GM12878 (cell line): ENCODE measurements around the gene ITPR2. TPM values are rescaled to one million over a fixed set of nuclear protein-coding genes. Genes with fewer than 3 reads are reported as not detected.

ENCODE experiments used
- CBFB ChIP-seq: IDR thresholded peaks from 2 replicates; pipeline ENCODE4 v1.6.1; 2016; ENCODE audit warnings: antibody characterized with exemption, low read depth
- CHD1 ChIP-seq: IDR thresholded peaks from 2 replicates; pipeline ENCODE4 v1.6.1; 2012; ENCODE audit warnings: low read depth, low read length, improper control_type of control experiment
- CREM ChIP-seq: IDR thresholded peaks from 2 replicates; pipeline ENCODE4 v1.6.1; 2014; ENCODE audit warnings: antibody characterized with exemption, low read depth
- MEF2A ChIP-seq: IDR thresholded peaks from 2 replicates; pipeline ENCODE4 v1.6.1; 2011; ENCODE audit warnings: low read depth, mild to moderate bottlenecking, low read length, moderate library complexity; ENCODE audit not compliant: insufficient read depth
- MXI1 ChIP-seq: fragments of 150-350 bp; IDR thresholded peaks from 2 replicates; pipeline ENCODE4 v1.6.1; 2011; ENCODE audit warnings: low read depth, mild to moderate bottlenecking, inconsistent platforms, low read length, improper control_type of control experiment
- NFIC ChIP-seq: IDR thresholded peaks from 2 replicates; pipeline ENCODE4 v1.6.1; 2012; ENCODE audit warnings: low read depth, mild to moderate bottlenecking, inconsistent platforms, low read length, moderate library complexity
- NR2C2 ChIP-seq: IDR thresholded peaks from 2 replicates; pipeline ENCODE4 v1.6.1; 2011; ENCODE audit warnings: borderline replicate concordance, low read depth; ENCODE audit not compliant: control insufficient read depth, insufficient read length
- PAX8 ChIP-seq: fragments of 450-650 bp; IDR thresholded peaks from 2 replicates; pipeline ENCODE4 v1.6.1; 2017; ENCODE audit warnings: mild to moderate bottlenecking, moderate library complexity
- POLR2AphosphoS5 ChIP-seq: IDR thresholded peaks from 2 replicates; pipeline ENCODE4 v1.6.1; 2011; ENCODE audit warnings: mild to moderate bottlenecking, low read length, inconsistent platforms
- POU2F2 ChIP-seq: IDR thresholded peaks from 3 replicates; pipeline ENCODE4 v1.6.1; 2011; ENCODE audit warnings: low read depth, mild to moderate bottlenecking, low read length, borderline replicate concordance
- RELA ChIP-seq: fragments of 450-650 bp; IDR thresholded peaks from 2 replicates; pipeline ENCODE4 v1.8.0; 2014; ENCODE audit warnings: borderline replicate concordance; ENCODE audit not compliant: partially characterized antibody
- SMAD5 ChIP-seq: IDR thresholded peaks from 2 replicates; pipeline ENCODE4 v1.6.1; 2016; ENCODE audit warnings: antibody characterized with exemption, low read depth
- SMC3 ChIP-seq: IDR thresholded peaks from 2 replicates; pipeline ENCODE4 v1.6.1; 2011; ENCODE audit warnings: low read length, improper control_type of control experiment, borderline replicate concordance
- TCF7 ChIP-seq: IDR thresholded peaks from 2 replicates; pipeline ENCODE4 v1.6.1; 2014; ENCODE audit warnings: antibody characterized with exemption, borderline replicate concordance
- USF2 ChIP-seq: IDR thresholded peaks from 2 replicates; pipeline ENCODE4 v1.6.1; 2011; ENCODE audit warnings: low read depth, low read length, improper control_type of control experiment, borderline replicate concordance
- YBX1 ChIP-seq: fragments of 450-650 bp; IDR thresholded peaks from 2 replicates; pipeline ENCODE4 v1.6.1; 2016; ENCODE audit warnings: antibody characterized with exemption
- polyA plus RNA-seq, 11 experiments: library from polyadenylated mRNA; depleted of rRNA in 4 of 11; unstranded in 6 of 11; stranded (reverse) in 5 of 11; fragments of >200 nt; fragmentation: Nextera tagmentation in 4 of 11; fragmentation: Illumina TruSeq in 1 of 11; extraction: Ambion mirVana in 4 of 11; extraction: Trizol in 1 of 11; gene quantifications; 1 replicate in 1 of 11; 2 replicates in 10 of 11; pipeline versions ENCODE4 v1.2.1 to v1.2.3, GENCODE V29; 2011 to 2016; ENCODE audit warnings: inconsistent platforms in 2 of 11, missing spikeins in 2 of 11, low read depth in 1 of 11
- total RNA-seq, 4 experiments: library from RNA; depleted of rRNA in 3 of 4; stranded (reverse); fragments of >200 nt in 3 of 4; fragmentation: Illumina TruSeq in 1 of 4; extraction: Trizol in 1 of 4; gene quantifications; 2 replicates each; pipeline versions ENCODE4 v1.2.1 to v1.2.3, GENCODE V29; 2013 to 2021
- TF ChIP-seq, protein P1 (sequence below): IDR thresholded peaks from 2 replicates; pipeline ENCODE4 v1.6.1; 2012; ENCODE audit warnings: mild to moderate bottlenecking, low read depth, low read length
- TF ChIP-seq, protein P2 (sequence below): fragments of 450-650 bp; IDR thresholded peaks from 2 replicates; pipeline ENCODE4 v1.6.1; 2018; ENCODE audit warnings: mild to moderate bottlenecking, low read depth, moderate library complexity; ENCODE audit not compliant: partially characterized antibody
- TF ChIP-seq, protein P3 (sequence below): fragments of 150-350 bp; IDR thresholded peaks from 2 replicates; pipeline ENCODE4 v1.6.1; 2016; ENCODE audit warnings: low read depth, low read length
- TF ChIP-seq, protein P4 (sequence below): fragments of 450-650 bp; IDR thresholded peaks from 2 replicates; pipeline ENCODE4 v1.6.1; 2014; ENCODE audit warnings: mild to moderate bottlenecking

The ITPR2 gene
- total and polyA plus RNA-seq, 10 of the 15 experiments (the other 5 are each of a cell fraction or from before 2014, with no cell fraction given) = 7.5 to 76.2 (median 47.1) TPM

GRCh38 chr12:26749781-26750180, 83.2 kb downstream of the ITPR2 start (continued):
- TF ChIP-seq MEF2A (peak; percentile 82), MXI1 (no peak), USF2 (no peak), CBFB (peak; percentile 79; the same call in 1 of the 2 replicates), YBX1 (no peak), CREM (peak; percentile 75), PAX8 (no peak), NR2C2 (no peak), SMC3 (no peak; the same call in 1 of the 2 replicates), CHD1 (no peak; the same call in 1 of the 2 replicates), SMAD5 (no peak), NFIC (peak; percentile 95), POLR2AphosphoS5 (no peak; the same call in 1 of the 2 replicates), RELA (no peak), POU2F2 (peak; percentile 58; the same call in 1 of the 3 replicates), TCF7 (0 out of 2 replicates have a peak, but pooled peaks have one; percentile 13)
- TF ChIP-seq, protein P1, sequence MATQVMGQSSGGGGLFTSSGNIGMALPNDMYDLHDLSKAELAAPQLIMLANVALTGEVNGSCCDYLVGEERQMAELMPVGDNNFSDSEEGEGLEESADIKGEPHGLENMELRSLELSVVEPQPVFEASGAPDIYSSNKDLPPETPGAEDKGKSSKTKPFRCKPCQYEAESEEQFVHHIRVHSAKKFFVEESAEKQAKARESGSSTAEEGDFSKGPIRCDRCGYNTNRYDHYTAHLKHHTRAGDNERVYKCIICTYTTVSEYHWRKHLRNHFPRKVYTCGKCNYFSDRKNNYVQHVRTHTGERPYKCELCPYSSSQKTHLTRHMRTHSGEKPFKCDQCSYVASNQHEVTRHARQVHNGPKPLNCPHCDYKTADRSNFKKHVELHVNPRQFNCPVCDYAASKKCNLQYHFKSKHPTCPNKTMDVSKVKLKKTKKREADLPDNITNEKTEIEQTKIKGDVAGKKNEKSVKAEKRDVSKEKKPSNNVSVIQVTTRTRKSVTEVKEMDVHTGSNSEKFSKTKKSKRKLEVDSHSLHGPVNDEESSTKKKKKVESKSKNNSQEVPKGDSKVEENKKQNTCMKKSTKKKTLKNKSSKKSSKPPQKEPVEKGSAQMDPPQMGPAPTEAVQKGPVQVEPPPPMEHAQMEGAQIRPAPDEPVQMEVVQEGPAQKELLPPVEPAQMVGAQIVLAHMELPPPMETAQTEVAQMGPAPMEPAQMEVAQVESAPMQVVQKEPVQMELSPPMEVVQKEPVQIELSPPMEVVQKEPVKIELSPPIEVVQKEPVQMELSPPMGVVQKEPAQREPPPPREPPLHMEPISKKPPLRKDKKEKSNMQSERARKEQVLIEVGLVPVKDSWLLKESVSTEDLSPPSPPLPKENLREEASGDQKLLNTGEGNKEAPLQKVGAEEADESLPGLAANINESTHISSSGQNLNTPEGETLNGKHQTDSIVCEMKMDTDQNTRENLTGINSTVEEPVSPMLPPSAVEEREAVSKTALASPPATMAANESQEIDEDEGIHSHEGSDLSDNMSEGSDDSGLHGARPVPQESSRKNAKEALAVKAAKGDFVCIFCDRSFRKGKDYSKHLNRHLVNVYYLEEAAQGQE = no peak
- TF ChIP-seq, protein P2, sequence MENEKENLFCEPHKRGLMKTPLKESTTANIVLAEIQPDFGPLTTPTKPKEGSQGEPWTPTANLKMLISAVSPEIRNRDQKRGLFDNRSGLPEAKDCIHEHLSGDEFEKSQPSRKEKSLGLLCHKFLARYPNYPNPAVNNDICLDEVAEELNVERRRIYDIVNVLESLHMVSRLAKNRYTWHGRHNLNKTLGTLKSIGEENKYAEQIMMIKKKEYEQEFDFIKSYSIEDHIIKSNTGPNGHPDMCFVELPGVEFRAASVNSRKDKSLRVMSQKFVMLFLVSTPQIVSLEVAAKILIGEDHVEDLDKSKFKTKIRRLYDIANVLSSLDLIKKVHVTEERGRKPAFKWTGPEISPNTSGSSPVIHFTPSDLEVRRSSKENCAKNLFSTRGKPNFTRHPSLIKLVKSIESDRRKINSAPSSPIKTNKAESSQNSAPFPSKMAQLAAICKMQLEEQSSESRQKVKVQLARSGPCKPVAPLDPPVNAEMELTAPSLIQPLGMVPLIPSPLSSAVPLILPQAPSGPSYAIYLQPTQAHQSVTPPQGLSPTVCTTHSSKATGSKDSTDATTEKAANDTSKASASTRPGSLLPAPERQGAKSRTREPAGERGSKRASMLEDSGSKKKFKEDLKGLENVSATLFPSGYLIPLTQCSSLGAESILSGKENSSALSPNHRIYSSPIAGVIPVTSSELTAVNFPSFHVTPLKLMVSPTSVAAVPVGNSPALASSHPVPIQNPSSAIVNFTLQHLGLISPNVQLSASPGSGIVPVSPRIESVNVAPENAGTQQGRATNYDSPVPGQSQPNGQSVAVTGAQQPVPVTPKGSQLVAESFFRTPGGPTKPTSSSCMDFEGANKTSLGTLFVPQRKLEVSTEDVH = no peak
- TF ChIP-seq, protein P3, sequence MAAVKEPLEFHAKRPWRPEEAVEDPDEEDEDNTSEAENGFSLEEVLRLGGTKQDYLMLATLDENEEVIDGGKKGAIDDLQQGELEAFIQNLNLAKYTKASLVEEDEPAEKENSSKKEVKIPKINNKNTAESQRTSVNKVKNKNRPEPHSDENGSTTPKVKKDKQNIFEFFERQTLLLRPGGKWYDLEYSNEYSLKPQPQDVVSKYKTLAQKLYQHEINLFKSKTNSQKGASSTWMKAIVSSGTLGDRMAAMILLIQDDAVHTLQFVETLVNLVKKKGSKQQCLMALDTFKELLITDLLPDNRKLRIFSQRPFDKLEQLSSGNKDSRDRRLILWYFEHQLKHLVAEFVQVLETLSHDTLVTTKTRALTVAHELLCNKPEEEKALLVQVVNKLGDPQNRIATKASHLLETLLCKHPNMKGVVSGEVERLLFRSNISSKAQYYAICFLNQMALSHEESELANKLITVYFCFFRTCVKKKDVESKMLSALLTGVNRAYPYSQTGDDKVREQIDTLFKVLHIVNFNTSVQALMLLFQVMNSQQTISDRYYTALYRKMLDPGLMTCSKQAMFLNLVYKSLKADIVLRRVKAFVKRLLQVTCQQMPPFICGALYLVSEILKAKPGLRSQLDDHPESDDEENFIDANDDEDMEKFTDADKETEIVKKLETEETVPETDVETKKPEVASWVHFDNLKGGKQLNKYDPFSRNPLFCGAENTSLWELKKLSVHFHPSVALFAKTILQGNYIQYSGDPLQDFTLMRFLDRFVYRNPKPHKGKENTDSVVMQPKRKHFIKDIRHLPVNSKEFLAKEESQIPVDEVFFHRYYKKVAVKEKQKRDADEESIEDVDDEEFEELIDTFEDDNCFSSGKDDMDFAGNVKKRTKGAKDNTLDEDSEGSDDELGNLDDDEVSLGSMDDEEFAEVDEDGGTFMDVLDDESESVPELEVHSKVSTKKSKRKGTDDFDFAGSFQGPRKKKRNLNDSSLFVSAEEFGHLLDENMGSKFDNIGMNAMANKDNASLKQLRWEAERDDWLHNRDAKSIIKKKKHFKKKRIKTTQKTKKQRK = no peak
- TF ChIP-seq, protein P4, sequence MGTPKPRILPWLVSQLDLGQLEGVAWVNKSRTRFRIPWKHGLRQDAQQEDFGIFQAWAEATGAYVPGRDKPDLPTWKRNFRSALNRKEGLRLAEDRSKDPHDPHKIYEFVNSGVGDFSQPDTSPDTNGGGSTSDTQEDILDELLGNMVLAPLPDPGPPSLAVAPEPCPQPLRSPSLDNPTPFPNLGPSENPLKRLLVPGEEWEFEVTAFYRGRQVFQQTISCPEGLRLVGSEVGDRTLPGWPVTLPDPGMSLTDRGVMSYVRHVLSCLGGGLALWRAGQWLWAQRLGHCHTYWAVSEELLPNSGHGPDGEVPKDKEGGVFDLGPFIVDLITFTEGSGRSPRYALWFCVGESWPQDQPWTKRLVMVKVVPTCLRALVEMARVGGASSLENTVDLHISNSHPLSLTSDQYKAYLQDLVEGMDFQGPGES = no peak
